ENCODE data around the gene DYRK3. TPM values are rescaled to one million over a fixed set of nuclear protein-coding genes. Genes with fewer than 3 reads are reported as not detected.

DYRK3 gene
- total and polyA plus RNA-seq, 2 of the 13 experiments (the other 11 are each of a cell fraction or from before 2014, with no cell fraction given), result 0.48 to 2.8 TPM

GRCh38 chr1:206656936-206657335 is 21.6 kb downstream of the DYRK3 start:
- no peak overlapping the region for H3K27ac ChIP-seq (ENCODE audit: extremely low read length, insufficient read depth, low read length)
- no peaks in the 10 kb centered on the region for H3K79me2 ChIP-seq (ENCODE audit: insufficient read depth, low read length)
- H3K36me3 ChIP-seq (replicated peaks in 1 of 2; ENCODE audit: control insufficient read depth in 1 of 2, insufficient read depth in 2 of 2, low read length in 2 of 2), result no peaks in the 10 kb centered on the region
- H4K20me1 ChIP-seq (ENCODE audit: insufficient read depth, low read length), result no peaks in the 10 kb centered on the region
- no peak overlapping the region for H3K4me3 ChIP-seq (replicated peaks in 1 of 3; ENCODE audit: insufficient read depth in 1 of 3, low read depth in 2 of 3, low read length in 3 of 3)
- FAIRE-seq (no peak), DNase-seq (ENCODE audit: low spot score) (no peak), ATAC-seq (no peak)
- peak; percentile 75 for TF ChIP-seq BCL6 (CRISPR knock-in tag; IDR thresholded peaks at IDR 0.05)
- peak; percentile 93; the same call in 1 of the 2 replicates for TF ChIP-seq ZFP90 (CRISPR knock-in tag; IDR thresholded peaks at IDR 0.05; ENCODE audit: borderline replicate concordance)
- no peak for TF ChIP-seq HIVEP1 (CRISPR knock-in tag; IDR thresholded peaks at IDR 0.05)
- TF ChIP-seq NR2F6 (IDR thresholded peaks at IDR 0.05), result 0 out of 2 replicates have a peak, but pooled peaks have one; percentile 12
- no peak; the same call in 1 of the 2 replicates for TF ChIP-seq NR2F6 (CRISPR knock-in tag; IDR thresholded peaks at IDR 0.05)
- peak; percentile 37 for TF ChIP-seq RARA (CRISPR knock-in tag; IDR thresholded peaks at IDR 0.05)
- 56% methylated on average over 2 of the region's 3 CpGs for WGBS (ENCODE audit: low lambda C conversion rate)
- in situ Hi-C loops (cut with HindIII; ENCODE audit: extremely low pct_ligation_motif_present, low pct_unique_long_range_greater_than_20kb) (no loop called here), intact Hi-C loops (cut with micrococcal nuclease; ENCODE audit: unreplicated experiment) (no loop called here)
- H3K27me3 ChIP-seq (ENCODE audit: control insufficient read depth in 1 of 2, insufficient read depth in 2 of 2, low read length in 2 of 2), result peaks cover 0 to 13% of the 10 kb centered on the region in 2 experiments; a peak in 4 of 5 replicates
- ChIA-PET POLR2A (no interaction called here), CTCF (ENCODE audit: low intra/inter-chr PET ratio, low total read pairs) (no interaction called here)
- H3K9ac ChIP-seq (ENCODE audit: insufficient read depth, low read depth, low read length), result no peak overlapping the region
- no TSS peak for BruUV-seq (replicated peaks)
- H2AFZ ChIP-seq (ENCODE audit: low read length), result no peak overlapping the region
- H3K4me1 ChIP-seq (ENCODE audit: insufficient read depth, low read length), result peaks cover 22% of the 10 kb centered on the region
- no peak overlapping the region for H3K4me2 ChIP-seq (ENCODE audit: low read depth, low read length)
- H3K9me3 ChIP-seq (ENCODE audit: low read length), result no peaks in the 10 kb centered on the region

- H3K4me1 ChIP-seq (ENCODE audit: insufficient read depth, low read length), result peaks cover 22% of the 10 kb centered on the region
- no peaks in the 10 kb centered on the region for H3K36me3 ChIP-seq (replicated peaks in 1 of 2; ENCODE audit: control insufficient read depth in 1 of 2, insufficient read depth in 2 of 2, low read length in 2 of 2)
- no peaks in the 10 kb centered on the region for H3K9me3 ChIP-seq (ENCODE audit: low read length)
- H2AFZ ChIP-seq (ENCODE audit: low read length), result no peak overlapping the region
- TF ChIP-seq ZNF780A (CRISPR knock-in tag; IDR thresholded peaks at IDR 0.05) (no peak), ZC3H4 (CRISPR knock-in tag; IDR thresholded peaks at IDR 0.05; ENCODE audit: borderline replicate concordance) (no peak), ZNF749 (CRISPR knock-in tag; IDR thresholded peaks at IDR 0.05; ENCODE audit: borderline replicate concordance) (no peak), NONO (IDR thresholded peaks at IDR 0.05) (no peak), NONO (CRISPR knock-in tag; conservative IDR thresholded peaks at IDR 0.05) (no peak), ZNF468 (CRISPR knock-in tag; IDR thresholded peaks at IDR 0.05) (no peak), ADNP (CRISPR knock-in tag; IDR thresholded peaks at IDR 0.05) (no peak)
- ChIA-PET CTCF (ENCODE audit: low intra/inter-chr PET ratio, low total read pairs) (interaction anchor here (0.8 to 1.2 kb wide), 3 partner anchors 27 to 324 kb away, joined by 3 read pairs; no protein-coding TSS in a partner anchor), POLR2A (no interaction called here)
- 29% methylated on average over 6 of the region's 6 CpGs for WGBS (ENCODE audit: low lambda C conversion rate)
- H3K27ac ChIP-seq (ENCODE audit: extremely low read length, insufficient read depth, low read length), result no peak overlapping the region
- H3K79me2 ChIP-seq (ENCODE audit: insufficient read depth, low read length), result no peaks in the 10 kb centered on the region
- H3K27me3 ChIP-seq (ENCODE audit: control insufficient read depth in 1 of 2, insufficient read depth in 2 of 2, low read length in 2 of 2), result peaks cover 0 to 17% of the 10 kb centered on the region in 2 experiments; a peak in 4 of 5 replicates
- ATAC-seq, result no peak
- no peak overlapping the region for H3K4me3 ChIP-seq (replicated peaks in 1 of 3; ENCODE audit: insufficient read depth in 1 of 3, low read depth in 2 of 3, low read length in 3 of 3)
- no peak for DNase-seq (ENCODE audit: low spot score)
- no TSS peak for BruUV-seq (replicated peaks)
- FAIRE-seq, result no peak
- in situ Hi-C loops (cut with HindIII; ENCODE audit: extremely low pct_ligation_motif_present, low pct_unique_long_range_greater_than_20kb), result no loop called here
- no peak overlapping the region for H3K9ac ChIP-seq (ENCODE audit: insufficient read depth, low read depth, low read length)
- no peaks in the 10 kb centered on the region for H4K20me1 ChIP-seq (ENCODE audit: insufficient read depth, low read length)
- peak overlapping the region; percentile 52 for H3K4me2 ChIP-seq (ENCODE audit: low read depth, low read length)
- intact Hi-C loops (cut with micrococcal nuclease; ENCODE audit: unreplicated experiment), result no loop called here
Observed at GRCh38 chr1:206657751-206658150, 22.4 kb downstream of the DYRK3 start.
